Left ventricle myocardium superior (tissue), 1 donor: ENCODE data around the gene CFD. TPM values are rescaled to one million over a fixed set of nuclear protein-coding genes. Genes with fewer than 3 reads are reported as not detected.
"Not testable (repeated sequence)": the region's sequence is repeated elsewhere in the genome, so short reads cannot be mapped to it uniquely, and the experiment has no call there.

Experiments used
- ATAC-seq: fragments of 200-7000 bp; cut with Tn5 transposase; one replicate; pipeline ENCODE4 v1.9.1; 2020; ENCODE audit warnings: mild to moderate bottlenecking, moderate library complexity
- DNase-seq: peaks from one replicate; pipeline ENCODE4 v3.0.0-alpha.2; 2020
- intact Hi-C: fragments of 100-400 bp; cut with micrococcal nuclease; formaldehyde crosslinking; loops from one replicate; pipeline ENCODE4 v1.11.0; 2022
- long read RNA-seq: library from polyadenylated mRNA; unstranded; transcript quantifications from one replicate; pipeline ENCODE4 v2.0.0, GENCODE V29; 2021
- total RNA-seq: library from RNA; stranded (reverse); fragmentation: NEBNext Ultra II Directional; extraction: Animal tissue kit (Norgen Biotek cat#: 25700); gene quantifications from one replicate; pipeline ENCODE4 v1.2.1, GENCODE V29; 2021
- donor health status: DM: no; HTN: yes; CAD: no; lungs with severe emphysema.

The CFD gene
- 252 TPM for total RNA-seq
- long read RNA-seq, transcript CFD-201 (5 exons, 1,201 nt): major isoform, 463 of 564 reads
- long read RNA-seq, partial matches to known transcripts: 52 of 564 reads
- long read RNA-seq, other reads (novel, unspliced or antisense): 46 of 564 reads

DNA sequence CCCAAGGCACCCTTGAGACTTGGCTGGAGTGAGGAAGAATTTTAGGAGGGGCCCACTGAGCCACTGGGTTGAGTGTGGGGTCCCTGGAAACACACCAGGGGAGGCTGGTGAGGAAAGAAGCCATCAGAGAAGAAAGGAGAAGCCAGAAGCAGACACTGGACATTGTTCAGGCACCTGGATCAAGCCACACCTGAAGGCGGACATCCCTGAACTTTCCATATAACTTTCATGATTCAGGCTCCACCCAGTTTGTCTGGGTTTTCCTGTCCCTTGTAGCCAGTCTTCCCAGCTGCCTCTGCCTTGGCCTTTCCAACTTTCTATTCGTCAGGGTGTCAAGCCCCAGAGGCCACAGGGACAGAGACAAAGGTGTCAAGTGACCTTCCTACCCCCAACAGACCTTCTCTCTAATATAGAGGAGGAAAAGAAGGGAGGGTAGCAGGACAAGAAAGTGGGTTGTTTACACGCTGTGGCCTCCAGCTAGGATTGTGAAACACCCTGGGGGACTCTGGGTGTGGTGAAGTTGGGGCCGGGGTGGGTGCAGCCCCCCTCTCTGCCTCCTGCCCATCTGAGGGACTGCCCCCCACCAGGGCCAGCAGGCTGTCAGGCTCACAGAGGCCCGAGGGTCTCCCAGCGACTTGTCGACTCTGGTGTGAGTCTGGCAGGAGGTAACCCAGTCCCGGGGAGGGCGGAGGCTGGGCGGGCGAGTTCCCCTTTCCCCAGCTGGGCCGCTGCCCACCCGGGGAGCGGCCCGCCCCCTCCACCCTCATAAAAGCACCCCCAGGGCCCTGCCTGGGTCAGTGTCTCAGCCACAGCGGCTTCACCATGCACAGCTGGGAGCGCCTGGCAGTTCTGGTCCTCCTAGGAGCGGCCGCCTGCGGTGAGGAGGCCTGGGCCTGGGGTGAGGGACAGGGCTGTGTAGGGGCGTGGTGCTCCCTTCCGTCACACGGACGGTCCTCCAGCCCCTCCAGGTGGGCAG, at the start of gene CFD:
TSS of gene CFD (plus strand) at position 797 of the 976 bp plus-strand sequence. CDS start at position 823, 26 bp downstream.
- intact Hi-C loops: no loop called here
- ATAC-seq (peak; percentile 78), DNase-seq (peak; percentile 87)

DNA sequence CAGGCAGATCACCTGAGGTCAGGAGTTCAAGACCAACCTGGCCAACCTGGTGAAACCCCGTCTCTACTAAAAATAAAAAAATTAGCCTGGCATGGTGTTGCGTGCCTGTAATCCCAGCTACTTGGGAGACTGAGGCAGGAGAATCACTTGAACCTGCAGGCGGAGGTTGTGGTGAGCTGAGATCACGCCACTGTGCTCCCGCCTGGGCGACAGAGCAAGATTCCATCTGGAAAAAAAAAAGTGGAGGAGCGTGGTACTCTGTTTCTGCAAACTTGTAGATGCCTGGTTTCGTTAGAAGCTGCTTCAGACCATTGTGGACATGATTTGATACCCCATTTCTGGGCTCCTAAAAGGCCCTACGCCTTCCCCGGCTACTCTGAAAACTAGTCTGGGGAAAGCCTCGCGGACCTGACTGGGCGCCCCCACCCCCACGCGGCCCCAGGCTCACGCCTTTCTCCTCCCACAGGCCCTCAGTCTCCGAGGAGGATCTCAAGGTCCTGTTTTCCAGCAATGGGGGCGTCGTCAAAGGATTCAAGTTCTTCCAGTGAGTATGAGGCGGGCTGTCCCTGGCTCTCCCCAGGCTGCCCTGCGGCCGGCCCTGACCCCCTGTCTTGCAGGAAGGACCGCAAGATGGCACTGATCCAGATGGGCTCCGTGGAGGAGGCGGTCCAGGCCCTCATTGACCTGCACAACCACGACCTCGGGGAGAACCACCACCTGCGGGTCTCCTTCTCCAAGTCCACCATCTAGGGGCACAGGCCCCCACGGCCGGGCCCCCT, 49.2 kb upstream of the CFD start:
- DNase-seq: peak; percentile 35
- intact Hi-C loops: no loop called here
- ATAC-seq: no peak

DNA sequence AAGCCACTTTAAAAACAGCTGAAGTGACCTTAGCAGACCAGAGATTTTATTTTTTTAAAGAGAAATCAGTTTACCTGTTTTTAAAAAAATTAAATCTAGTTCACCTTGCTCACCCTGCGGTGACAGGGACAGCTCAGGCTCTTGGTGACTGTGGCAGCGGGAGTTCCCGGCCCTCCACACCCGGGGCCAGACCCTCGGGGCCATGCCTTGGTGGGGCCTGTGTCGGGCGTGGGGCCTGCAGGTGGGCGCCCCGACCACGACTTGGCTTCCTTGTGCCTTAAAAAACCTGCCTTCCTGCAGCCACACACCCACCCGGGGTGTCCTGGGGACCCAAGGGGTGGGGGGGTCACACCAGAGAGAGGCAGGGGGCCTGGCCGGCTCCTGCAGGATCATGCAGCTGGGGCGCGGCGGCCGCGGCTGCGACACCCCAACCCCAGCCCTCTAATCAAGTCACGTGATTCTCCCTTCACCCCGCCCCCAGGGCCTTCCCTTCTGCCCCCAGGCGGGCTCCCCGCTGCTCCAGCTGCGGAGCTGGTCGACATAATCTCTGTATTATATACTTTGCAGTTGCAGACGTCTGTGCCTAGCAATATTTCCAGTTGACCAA, 48.5 kb upstream of the CFD start:
- DNase-seq: no peak
- ATAC-seq: no peak
- intact Hi-C loops: no loop called here

DNA sequence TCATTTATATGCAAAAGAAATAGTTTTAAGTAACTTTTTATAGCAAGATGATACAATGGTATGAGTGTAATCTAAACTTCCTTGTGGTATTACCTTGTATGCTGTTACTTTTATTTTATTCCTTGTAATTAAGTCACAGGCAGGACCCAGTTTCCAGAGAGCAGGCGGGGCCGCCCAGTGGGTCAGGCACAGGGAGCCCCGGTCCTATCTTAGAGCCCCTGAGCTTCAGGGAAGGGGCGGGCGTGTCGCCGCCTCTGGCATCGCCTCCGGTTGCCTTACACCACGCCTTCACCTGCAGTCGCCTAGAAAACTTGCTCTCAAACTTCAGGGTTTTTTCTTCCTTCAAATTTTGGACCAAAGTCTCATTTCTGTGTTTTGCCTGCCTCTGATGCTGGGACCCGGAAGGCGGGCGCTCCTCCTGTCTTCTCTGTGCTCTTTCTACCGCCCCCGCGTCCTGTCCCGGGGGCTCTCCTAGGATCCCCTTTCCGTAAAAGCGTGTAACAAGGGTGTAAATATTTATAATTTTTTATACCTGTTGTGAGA, 47.9 kb upstream of the CFD start:
- no peak for ATAC-seq
- intact Hi-C loops: no loop called here
- DNase-seq: no peak

DNA sequence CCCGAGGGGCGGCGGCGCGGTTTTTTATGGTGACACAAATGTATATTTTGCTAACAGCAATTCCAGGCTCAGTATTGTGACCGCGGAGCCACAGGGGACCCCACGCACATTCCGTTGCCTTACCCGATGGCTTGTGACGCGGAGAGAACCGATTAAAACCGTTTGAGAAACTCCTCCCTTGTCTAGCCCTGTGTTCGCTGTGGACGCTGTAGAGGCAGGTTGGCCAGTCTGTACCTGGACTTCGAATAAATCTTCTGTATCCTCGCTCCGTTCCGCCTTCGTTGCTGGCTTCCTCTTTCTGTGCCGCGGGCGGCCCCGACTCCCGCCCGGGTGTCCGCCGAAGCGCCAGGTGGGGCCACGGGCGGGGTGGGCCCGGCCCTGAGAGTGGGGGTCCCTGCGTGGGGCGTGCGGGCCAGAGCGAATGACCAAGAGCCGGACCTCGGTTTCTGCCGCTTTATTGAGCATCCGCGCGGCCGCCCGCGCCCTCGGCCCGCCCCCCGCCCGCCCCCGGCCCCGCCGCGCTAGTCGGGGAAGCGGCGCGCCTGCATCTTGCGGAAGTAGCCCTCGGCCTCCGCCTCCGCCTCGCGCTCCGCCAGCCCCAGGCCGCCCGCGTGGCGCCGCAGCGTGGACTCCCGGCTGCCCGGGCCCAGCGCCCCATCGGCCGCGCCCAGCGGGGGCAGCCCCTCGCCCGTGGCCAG, 47.3 kb upstream of the CFD start:
- intact Hi-C loops: no loop called here
- no peak for DNase-seq
- ATAC-seq: no peak

DNA sequence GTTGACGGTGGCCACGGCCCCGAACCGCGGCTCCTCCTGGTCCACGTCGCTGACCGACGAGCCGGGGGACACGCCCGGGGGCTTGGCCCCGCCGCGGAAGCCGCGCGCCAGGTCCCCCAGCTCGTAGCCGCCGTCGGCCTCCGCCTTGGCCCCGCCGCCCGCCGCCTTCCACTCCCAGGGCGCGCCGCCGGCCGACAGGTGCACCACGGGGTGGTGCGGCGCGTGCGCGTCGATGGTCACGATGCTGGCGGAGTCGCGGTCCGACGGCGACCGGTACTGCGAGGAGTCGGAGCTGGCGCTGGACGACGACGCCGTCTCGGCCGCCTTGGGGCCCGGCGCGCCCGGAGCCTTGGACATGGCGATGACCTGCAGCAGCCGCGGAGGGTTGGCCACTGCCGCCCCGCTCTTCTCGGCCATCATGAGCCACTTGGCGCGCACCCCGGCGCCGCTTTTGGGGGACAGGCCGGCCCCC, 46.7 kb upstream of the CFD start:
- no peak for ATAC-seq
- intact Hi-C loops: no loop called here
- no peak for DNase-seq

DNA sequence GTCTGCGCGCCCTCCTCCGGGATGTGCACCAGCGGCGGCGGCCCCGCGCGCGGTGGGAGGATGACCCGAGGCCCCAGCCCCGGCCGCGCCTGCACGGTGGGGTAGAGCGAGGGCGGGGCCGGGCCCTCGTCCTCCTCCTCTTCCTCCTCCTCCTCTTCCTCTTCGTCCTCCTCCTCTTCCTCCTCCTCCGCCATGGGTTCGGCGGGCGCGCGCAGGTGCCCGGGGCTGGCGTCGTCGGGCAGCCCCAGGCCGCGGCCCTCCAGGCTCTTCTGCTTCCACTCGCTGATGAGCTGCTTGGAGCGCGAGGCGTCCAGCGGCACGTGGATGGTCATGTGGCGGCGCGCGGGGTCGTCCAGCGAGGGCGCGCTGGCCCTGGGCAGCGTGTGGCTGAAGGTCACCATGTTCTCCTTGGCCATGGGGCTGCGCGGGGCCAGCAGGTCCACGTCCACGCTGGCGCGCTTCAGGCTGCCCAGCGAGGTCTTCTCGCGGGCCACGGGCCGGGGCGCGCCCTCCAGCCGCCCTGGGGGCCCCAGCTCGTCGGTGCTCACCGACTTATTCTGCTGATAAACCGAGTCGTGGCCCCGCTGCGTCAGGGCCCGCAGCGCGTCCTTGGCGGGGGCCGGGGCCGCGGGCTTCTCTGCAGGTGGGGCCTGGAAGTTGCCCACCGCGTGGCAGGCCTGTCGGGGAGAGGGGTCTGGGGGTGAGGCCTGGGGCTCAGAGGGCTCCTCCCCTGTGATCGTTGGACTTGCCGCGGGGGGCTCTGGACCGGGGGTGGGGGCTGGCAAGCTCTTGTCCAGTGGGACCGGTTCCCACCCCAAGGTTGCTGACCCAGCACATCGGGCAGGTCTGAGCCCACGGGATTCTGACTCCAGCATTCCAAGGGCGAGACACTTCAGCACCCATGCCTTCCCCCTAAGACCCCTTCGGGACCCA, 46.0 kb upstream of the CFD start:
- DNase-seq (no peak), ATAC-seq (peak; percentile 5)
- intact Hi-C loops: no loop called here

DNA sequence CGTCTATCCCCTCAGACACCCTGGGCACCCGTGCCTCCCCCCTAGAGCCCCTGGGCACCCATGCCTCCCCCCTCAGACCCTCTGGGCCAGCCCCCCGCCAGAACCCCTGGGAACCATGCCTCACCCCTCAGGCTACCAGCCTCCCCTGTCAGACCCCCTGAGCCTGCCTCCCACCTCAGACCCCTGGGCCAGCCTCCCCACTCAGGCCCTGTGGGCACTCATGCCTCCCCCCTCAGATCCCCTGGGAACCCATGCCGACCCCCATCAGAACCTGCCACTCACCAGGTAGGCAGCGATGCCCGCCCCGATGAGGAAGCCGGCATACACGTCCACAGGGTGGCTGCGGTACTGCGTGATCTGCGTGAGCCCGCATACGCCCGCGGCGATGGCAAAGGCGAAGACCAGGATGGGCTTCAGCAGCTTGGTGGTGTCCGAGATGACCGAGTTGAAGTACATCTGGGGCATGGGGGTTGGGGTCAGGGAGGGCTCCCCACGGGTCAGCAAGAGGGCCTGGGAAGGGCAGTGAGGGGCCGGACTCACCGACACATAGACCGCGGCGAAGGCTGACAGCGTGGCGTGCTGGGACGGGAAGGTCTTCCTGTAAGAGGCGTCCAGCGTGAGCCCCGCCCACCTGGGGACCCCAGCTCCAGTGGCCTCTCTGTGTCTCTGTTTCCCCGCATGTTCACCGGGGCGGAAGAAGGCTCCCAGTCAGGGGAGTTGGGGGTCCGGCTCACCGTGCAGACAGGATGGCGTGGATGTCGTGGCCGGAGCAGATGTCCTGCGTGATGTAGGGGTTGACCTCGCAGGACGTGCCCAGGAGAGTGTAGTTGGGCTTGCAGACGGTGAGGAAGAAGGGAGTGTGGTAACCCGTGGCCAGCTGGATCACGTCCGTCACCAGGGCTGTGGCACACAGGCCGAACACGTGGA, 45.0 kb upstream of the CFD start:
- peak; percentile 7 for ATAC-seq

DNA sequence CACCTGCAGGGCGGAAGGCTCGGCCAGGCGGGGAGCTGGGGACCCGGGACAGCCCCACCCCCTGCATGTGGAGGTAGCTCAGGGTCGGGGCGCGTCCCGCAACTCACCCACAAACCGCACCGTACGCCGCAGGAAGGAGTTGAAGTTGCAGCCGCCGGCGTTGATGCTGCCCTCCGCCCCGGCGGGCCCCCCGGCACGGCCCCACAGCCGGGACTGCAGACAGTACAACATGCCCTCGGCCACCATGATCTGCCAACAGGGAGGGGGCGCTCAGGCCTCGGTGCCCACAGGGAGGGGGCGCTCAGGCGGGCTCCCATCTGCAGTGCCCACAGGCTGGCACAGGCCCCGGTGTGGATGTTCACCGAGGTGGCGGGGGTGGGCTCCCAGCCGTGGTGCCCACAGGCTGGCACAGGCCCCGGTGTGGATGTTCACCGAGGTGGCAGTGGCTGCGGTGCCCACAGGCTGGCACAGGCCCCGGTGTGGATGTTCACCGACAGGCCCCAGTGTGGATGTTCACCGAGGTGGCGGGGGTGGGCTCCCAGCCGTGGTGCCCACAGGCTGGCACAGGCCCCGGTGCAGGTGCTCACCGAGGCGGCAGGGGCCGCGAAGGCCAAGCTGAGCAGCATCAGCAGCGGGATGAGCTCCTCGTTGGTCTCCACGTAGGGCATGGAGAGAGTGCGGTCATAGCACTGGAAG, 44.2 kb upstream of the CFD start:
- intact Hi-C loops: no loop called here
- ATAC-seq (no peak), DNase-seq (no peak)

More for the DNA sequence above, 45.0 kb upstream of the CFD start:
- intact Hi-C loops: no loop called here
- no peak for DNase-seq

DNA sequence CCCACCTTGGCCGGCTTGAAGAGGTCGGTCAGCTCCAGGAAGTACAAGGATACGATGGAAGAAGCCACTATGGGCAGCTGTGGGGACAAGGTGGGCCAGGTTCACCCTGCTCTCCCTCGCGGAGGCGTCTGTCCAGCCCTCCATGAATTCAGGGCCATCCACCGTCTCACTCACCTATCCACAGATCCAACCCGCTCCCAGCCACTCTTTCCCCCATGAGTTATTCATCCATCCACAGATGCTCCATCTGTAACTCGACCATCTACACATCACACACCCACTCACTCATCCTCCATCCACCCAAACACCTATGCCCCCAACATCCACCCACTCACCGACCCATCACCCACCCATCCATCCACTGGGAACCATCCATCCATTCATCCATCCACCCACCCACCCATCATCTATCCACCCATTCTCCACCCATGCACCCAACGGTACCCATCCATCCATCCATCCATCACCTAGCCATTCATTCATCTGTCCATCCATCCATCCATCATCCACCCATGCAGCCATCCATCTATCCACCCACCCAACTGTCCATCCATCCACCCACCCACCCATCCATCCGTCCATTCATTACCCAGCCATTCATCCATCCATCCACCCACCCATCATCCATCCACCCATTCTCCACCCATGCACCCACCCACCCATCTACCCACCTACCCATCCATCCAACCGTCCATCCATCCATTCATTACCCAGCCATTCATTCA, 43.5 kb upstream of the CFD start:
- intact Hi-C loops: no loop called here
- ATAC-seq (no peak), DNase-seq (no peak)

DNA sequence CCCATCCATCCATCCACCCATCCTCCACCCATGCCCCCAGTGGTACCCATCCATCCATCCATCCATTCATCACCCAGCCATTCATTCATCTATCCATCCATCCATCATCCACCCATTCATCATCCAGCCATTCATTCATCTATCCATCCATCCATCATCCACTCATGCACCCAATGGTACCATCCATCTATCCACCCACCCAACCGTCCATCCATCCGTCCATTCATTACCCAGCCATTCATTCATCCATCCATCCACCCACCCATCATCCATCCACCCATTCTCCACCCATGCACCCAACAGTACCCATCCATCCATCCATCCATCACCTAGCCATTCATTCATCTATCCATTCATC, 43.0 kb upstream of the CFD start:
- DNase-seq (no peak), ATAC-seq (no peak)
- intact Hi-C loops: no loop called here

DNA sequence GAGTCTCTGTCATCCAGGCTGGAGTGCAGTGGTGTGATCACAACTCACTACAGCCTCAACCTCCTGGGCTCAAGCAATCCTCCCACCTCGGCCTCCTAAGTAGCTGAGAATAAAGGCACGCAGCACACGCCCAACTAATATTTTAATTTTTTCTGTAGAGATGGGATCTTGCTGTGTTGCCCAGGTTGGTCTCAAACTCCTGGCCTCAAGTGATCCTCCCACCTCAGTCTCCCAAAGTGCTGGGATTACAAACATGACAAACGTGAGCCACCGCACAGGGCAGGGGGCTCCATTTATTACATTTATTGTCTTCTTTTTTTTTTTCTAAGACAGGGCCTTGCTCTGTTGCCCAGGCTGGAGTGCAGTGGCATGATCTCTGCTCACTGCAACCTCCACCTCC, 39.3 kb upstream of the CFD start:
- intact Hi-C loops, ATAC-seq, DNase-seq: not testable (repeated sequence)

DNA sequence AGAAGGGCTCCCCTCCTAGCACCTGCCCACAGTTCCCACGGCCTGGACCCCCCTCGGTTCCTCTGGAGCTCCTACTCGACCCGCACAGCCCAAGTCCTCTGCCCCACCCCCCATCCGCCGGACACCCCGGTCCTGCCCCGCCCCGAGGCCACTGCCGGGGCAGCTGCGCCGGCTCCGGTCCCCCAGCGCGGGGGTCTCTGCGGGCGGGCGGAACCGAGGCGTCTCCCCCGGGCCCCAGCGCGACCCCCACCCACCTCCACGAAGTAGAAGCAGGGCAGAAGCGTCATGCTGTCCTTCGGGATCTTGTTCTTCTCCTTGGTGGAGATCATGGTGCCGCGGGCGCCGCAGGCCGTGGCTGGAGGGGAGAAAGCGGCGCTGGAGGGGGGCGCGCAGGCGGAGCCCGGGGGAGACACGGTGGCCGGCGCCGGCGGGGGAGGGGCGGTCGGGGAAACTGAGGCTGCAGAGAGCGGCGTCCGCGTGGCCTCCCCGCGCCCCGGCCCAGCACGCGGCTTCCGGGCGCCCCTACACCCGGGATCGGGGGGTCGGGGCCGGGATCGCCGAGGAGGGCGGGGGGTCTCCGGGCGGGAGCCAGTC, 38.1 kb upstream of the CFD start:
- intact Hi-C loops: no loop called here
- DNase-seq (no peak), ATAC-seq (no peak)

DNA sequence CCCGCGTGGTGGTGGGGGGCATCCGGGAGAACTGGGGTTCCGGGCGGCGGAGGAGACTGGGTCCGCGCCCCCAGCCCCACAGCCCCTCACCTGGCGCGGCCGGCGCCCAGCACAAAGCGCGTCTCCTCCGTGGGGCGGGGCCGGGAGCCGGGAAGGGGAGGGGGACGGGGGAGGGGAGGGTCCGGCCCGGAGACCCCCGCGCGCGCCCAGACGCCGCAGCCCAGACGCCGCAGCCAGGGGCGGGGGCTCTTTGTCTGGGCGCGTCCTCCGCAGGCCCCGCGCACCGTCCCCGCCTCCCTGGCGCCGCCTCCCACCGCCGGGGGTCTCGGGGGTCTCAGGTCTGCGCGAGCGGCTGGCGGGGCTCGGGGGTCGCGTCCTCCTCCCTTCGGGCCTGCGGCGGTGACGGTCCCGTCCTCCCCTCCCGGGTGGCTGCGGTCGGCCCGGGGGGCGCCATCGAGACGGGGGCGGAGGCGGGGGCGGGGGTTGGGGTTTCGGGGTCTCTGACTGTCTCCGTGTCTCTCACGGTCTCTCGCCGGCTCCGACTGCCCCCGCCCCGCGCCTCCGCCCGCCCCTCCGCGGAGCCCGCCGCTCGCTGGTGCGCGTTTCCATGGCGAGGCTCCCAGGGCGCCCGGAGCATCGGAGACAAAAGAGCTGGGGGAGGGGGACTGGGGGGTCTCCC, 37.5 kb upstream of the CFD start, which contains the start of gene PLPPR3:
TSS of gene PLPPR3 (minus strand) at position 131 of the 679 bp plus-strand sequence. CDS start 396 bp downstream, outside the sequence.
- ATAC-seq (no peak), DNase-seq (no peak)
- intact Hi-C loops: no loop called here
